ES-I3 (cell line): Measurements from ENCODE around the gene SSBP3.

Source experiments
- H3K36me3 ChIP-seq: 2 replicates; pipeline ENCODE4 v1.6.1; 2013; ENCODE audit warnings: mild to moderate bottlenecking, low read length, control low read depth, moderate library complexity; ENCODE audit not compliant: insufficient read depth
- H3K4me1 ChIP-seq: 2 replicates; pipeline ENCODE4 v1.6.1; 2013; ENCODE audit warnings: mild to moderate bottlenecking, control low read depth, low read length; ENCODE audit not compliant: insufficient read depth
- H3K9ac ChIP-seq: 2 replicates; pipeline ENCODE4 v1.6.1; 2013; ENCODE audit warnings: low read depth, mild to moderate bottlenecking, low read length, moderate library complexity
- H3K9me3 ChIP-seq: 2 replicates; pipeline ENCODE4 v1.6.1; 2013; ENCODE audit warnings: mild to moderate bottlenecking, low read length, moderate library complexity; ENCODE audit not compliant: control insufficient read depth, insufficient read depth

The SSBP3 gene

GRCh38 chr1:54180701-54181360 lies 225.4 kb downstream of the SSBP3 start:
- H3K9ac ChIP-seq, result no peak overlapping the region
- H3K9me3 ChIP-seq, result no peaks in the 10 kb centered on the region; the same call in 1 of the 2 replicates
- no peaks in the 10 kb centered on the region for H3K4me1 ChIP-seq
- no peaks in the 10 kb centered on the region for H3K36me3 ChIP-seq

GRCh38 chr1:54178296-54179070 lies 227.7 kb downstream of the SSBP3 start:
- H3K9ac ChIP-seq, result no peak overlapping the region
- no peaks in the 10 kb centered on the region for H3K36me3 ChIP-seq
- H3K9me3 ChIP-seq, result no peaks in the 10 kb centered on the region; the same call in 1 of the 2 replicates
- H3K4me1 ChIP-seq, result no peaks in the 10 kb centered on the region

- H3K4me1 ChIP-seq, result no peaks in the 10 kb centered on the region
- H3K36me3 ChIP-seq, result no peaks in the 10 kb centered on the region
- no peak overlapping the region for H3K9ac ChIP-seq
- no peaks in the 10 kb centered on the region; the same call in 1 of the 2 replicates for H3K9me3 ChIP-seq
Observed at GRCh38 chr1:54177726-54178125, 228.5 kb downstream of the SSBP3 start.

- H3K9me3 ChIP-seq, result no peaks in the 10 kb centered on the region; the same call in 1 of the 2 replicates
- H3K9ac ChIP-seq, result no peak overlapping the region
- no peaks in the 10 kb centered on the region; the same call in 1 of the 2 replicates for H3K4me1 ChIP-seq
- H3K36me3 ChIP-seq, result no peaks in the 10 kb centered on the region
Observed at GRCh38 chr1:54176621-54177327, 229.4 kb downstream of the SSBP3 start.
